ENCODE data around the gene PPBP. TPM values are rescaled to one million over a fixed set of nuclear protein-coding genes. Genes with fewer than 3 reads are reported as not detected.

Gene PPBP
- polyA plus RNA-seq, 1 of the 3 experiments (the other 2 are of a cell fraction) = not detected

DNA sequence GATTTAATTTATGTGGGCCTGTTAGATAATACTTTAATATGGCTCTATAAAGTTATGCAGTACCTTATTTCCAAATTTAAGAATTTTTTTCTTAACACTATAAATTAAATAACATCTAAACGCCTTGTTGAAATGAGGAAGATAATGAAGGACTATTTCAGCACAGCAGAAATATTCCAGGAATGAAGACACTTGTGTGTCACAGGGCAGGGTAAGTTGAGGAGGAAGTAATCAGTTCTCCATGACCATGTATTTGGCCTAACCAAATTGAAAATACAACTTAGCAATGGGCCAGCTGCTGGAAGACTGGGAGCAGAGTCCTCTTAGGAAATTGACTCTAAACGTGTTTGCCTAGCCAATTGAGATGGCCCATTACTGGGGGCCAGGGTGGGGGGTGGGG, 33.6 kb upstream of the PPBP start:
- H2AFZ ChIP-seq (ENCODE audit: low read depth) = no peak overlapping the region
- no peaks in the 10 kb centered on the region for H4K20me1 ChIP-seq (ENCODE audit: insufficient read depth)
- H3K9ac ChIP-seq = no peak overlapping the region
- no peaks in the 10 kb centered on the region for H3F3A ChIP-seq (replicated peaks; ENCODE audit: insufficient read depth)
- H3K4me1 ChIP-seq (ENCODE audit: control insufficient read depth in 1 of 2, insufficient read depth in 2 of 2, low read depth in 1 of 2, low read length in 1 of 2) = no peaks in the 10 kb centered on the region
- no peaks in the 10 kb centered on the region for H3K79me2 ChIP-seq (ENCODE audit: insufficient read depth)
- WGBS (ENCODE audit: low lambda C conversion rate) = 11% methylated on average over 2 of the region's 2 CpGs
- H3K4me2 ChIP-seq = no peak overlapping the region
- TF ChIP-seq FOXJ3 (CRISPR knock-in tag; IDR thresholded peaks at IDR 0.05) = no peak
- TF ChIP-seq, protein P1, sequence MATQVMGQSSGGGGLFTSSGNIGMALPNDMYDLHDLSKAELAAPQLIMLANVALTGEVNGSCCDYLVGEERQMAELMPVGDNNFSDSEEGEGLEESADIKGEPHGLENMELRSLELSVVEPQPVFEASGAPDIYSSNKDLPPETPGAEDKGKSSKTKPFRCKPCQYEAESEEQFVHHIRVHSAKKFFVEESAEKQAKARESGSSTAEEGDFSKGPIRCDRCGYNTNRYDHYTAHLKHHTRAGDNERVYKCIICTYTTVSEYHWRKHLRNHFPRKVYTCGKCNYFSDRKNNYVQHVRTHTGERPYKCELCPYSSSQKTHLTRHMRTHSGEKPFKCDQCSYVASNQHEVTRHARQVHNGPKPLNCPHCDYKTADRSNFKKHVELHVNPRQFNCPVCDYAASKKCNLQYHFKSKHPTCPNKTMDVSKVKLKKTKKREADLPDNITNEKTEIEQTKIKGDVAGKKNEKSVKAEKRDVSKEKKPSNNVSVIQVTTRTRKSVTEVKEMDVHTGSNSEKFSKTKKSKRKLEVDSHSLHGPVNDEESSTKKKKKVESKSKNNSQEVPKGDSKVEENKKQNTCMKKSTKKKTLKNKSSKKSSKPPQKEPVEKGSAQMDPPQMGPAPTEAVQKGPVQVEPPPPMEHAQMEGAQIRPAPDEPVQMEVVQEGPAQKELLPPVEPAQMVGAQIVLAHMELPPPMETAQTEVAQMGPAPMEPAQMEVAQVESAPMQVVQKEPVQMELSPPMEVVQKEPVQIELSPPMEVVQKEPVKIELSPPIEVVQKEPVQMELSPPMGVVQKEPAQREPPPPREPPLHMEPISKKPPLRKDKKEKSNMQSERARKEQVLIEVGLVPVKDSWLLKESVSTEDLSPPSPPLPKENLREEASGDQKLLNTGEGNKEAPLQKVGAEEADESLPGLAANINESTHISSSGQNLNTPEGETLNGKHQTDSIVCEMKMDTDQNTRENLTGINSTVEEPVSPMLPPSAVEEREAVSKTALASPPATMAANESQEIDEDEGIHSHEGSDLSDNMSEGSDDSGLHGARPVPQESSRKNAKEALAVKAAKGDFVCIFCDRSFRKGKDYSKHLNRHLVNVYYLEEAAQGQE (IDR thresholded peaks at IDR 0.05; ENCODE audit: low read depth, low read length) = no peak
- TF ChIP-seq EZH2phosphoT487 (IDR thresholded peaks at IDR 0.05; ENCODE audit: borderline replicate concordance, low read depth) = no peak
- TF ChIP-seq GABPA (IDR thresholded peaks at IDR 0.05; ENCODE audit: low read depth) = no peak
- no peak for TF ChIP-seq ELF1 (IDR thresholded peaks at IDR 0.05)
- TF ChIP-seq, protein P2, sequence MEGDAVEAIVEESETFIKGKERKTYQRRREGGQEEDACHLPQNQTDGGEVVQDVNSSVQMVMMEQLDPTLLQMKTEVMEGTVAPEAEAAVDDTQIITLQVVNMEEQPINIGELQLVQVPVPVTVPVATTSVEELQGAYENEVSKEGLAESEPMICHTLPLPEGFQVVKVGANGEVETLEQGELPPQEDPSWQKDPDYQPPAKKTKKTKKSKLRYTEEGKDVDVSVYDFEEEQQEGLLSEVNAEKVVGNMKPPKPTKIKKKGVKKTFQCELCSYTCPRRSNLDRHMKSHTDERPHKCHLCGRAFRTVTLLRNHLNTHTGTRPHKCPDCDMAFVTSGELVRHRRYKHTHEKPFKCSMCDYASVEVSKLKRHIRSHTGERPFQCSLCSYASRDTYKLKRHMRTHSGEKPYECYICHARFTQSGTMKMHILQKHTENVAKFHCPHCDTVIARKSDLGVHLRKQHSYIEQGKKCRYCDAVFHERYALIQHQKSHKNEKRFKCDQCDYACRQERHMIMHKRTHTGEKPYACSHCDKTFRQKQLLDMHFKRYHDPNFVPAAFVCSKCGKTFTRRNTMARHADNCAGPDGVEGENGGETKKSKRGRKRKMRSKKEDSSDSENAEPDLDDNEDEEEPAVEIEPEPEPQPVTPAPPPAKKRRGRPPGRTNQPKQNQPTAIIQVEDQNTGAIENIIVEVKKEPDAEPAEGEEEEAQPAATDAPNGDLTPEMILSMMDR (IDR thresholded peaks at IDR 0.05) = no peak
- TF ChIP-seq, protein P3, sequence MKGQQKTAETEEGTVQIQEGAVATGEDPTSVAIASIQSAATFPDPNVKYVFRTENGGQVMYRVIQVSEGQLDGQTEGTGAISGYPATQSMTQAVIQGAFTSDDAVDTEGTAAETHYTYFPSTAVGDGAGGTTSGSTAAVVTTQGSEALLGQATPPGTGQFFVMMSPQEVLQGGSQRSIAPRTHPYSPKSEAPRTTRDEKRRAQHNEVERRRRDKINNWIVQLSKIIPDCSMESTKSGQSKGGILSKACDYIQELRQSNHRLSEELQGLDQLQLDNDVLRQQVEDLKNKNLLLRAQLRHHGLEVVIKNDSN (IDR thresholded peaks at IDR 0.05; ENCODE audit: borderline replicate concordance, low read depth) = no peak
- TF ChIP-seq TCF12 (IDR thresholded peaks at IDR 0.05) = no peak
- TF ChIP-seq NFIC (IDR thresholded peaks at IDR 0.05; ENCODE audit: borderline replicate concordance) = no peak
- H3K9me3 ChIP-seq = no peaks in the 10 kb centered on the region
- CTCF ChIA-PET = interaction anchor here (1.3 kb wide), 1 partner anchor 9 kb away, joined by 3 read pairs; no protein-coding TSS in a partner anchor
- DNase-seq = no peak
- no peak overlapping the region for H3K4me3 ChIP-seq (ENCODE audit: low read depth in 2 of 2, low read length in 1 of 2)
- H3K9me2 ChIP-seq = no peaks in the 10 kb centered on the region
- POLR2A ChIA-PET = no interaction called here
- H3K27me3 ChIP-seq (ENCODE audit: insufficient read depth) = peaks cover 7% of the 10 kb centered on the region; the same call in 1 of the 2 replicates
- H3K27ac ChIP-seq (ENCODE audit: low read depth in 2 of 2, low read length in 1 of 2) = no peak overlapping the region
- no peaks in the 10 kb centered on the region for H3K36me3 ChIP-seq (replicated peaks in 1 of 2; ENCODE audit: control insufficient read depth in 1 of 2, insufficient read depth in 2 of 2, low read length in 1 of 2)

DNA sequence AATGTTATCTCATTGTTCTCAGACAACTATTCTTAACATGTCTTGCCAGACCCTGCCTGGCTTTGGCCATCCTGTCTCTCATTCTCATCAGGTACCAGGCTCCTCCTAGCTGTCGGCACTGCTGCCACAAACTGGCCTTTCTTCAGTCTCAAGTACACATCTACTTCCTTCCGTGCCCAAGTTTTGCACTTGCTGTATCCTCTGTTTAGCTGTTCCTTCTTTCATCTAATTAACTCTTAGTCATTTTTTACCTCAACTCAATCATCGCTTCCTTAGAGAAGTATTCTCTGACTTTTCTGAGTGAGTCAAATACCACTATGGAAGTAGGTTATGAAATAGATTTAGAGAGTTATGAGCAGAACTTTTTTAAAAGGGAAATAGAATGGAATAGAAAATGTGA, 30.8 kb upstream of the PPBP start:
- Histone ChIP-seq H3K9me2 (no peaks in the 10 kb centered on the region), H3K79me2 (ENCODE audit: insufficient read depth) (no peaks in the 10 kb centered on the region), H2AFZ (ENCODE audit: low read depth) (no peak overlapping the region), H3K9me3 (no peaks in the 10 kb centered on the region), H4K20me1 (ENCODE audit: insufficient read depth) (no peaks in the 10 kb centered on the region), H3K36me3 (replicated peaks in 1 of 2; ENCODE audit: control insufficient read depth in 1 of 2, insufficient read depth in 2 of 2, low read length in 1 of 2) (no peaks in the 10 kb centered on the region), H3K4me3 (ENCODE audit: low read depth in 2 of 2, low read length in 1 of 2) (no peak overlapping the region), H3K9ac (no peak overlapping the region), H3K4me2 (no peak overlapping the region), H3F3A (replicated peaks; ENCODE audit: insufficient read depth) (no peaks in the 10 kb centered on the region), H3K27ac (ENCODE audit: low read depth in 2 of 2, low read length in 1 of 2) (no peak overlapping the region), H3K27me3 (ENCODE audit: insufficient read depth) (peaks cover 7% of the 10 kb centered on the region; the same call in 1 of the 2 replicates), H3K4me1 (ENCODE audit: control insufficient read depth in 1 of 2, insufficient read depth in 2 of 2, low read depth in 1 of 2, low read length in 1 of 2) (no peaks in the 10 kb centered on the region)
- no peak for DNase-seq
- ChIA-PET CTCF (no interaction called here), POLR2A (no interaction called here)
- 23% methylated on average over 3 of the region's 3 CpGs for WGBS (ENCODE audit: low lambda C conversion rate)
- TF ChIP-seq, protein P3 (IDR thresholded peaks at IDR 0.05; ENCODE audit: borderline replicate concordance, low read depth) = no peak
- no peak for TF ChIP-seq RFX5 (IDR thresholded peaks at IDR 0.05; ENCODE audit: low read length)
- no peak for TF ChIP-seq MXI1 (IDR thresholded peaks at IDR 0.05; ENCODE audit: low read depth, low read length)
- TF ChIP-seq RCOR1 (IDR thresholded peaks at IDR 0.05; ENCODE audit: low read length) = no peak
- no peak for TF ChIP-seq GABPA (IDR thresholded peaks at IDR 0.05; ENCODE audit: low read depth)
- no peak for TF ChIP-seq GATA2 (CRISPR knock-in tag; IDR thresholded peaks at IDR 0.05)
- no peak for TF ChIP-seq MEF2A (IDR thresholded peaks at IDR 0.05; ENCODE audit: borderline replicate concordance, low read depth)
- TF ChIP-seq TCF12 (IDR thresholded peaks at IDR 0.05) = no peak
- TF ChIP-seq FOXJ3 (CRISPR knock-in tag; IDR thresholded peaks at IDR 0.05) = no peak
- no peak for TF ChIP-seq FOXM1 (IDR thresholded peaks at IDR 0.05; ENCODE audit: low read depth)
- TF ChIP-seq CHD2 (IDR thresholded peaks at IDR 0.05; ENCODE audit: low read length, partially characterized antibody) = no peak
- TF ChIP-seq, protein P4, sequence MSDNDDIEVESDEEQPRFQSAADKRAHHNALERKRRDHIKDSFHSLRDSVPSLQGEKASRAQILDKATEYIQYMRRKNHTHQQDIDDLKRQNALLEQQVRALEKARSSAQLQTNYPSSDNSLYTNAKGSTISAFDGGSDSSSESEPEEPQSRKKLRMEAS (IDR thresholded peaks at IDR 0.05; ENCODE audit: low read depth) = no peak
- no peak for TF ChIP-seq RAD21 (IDR thresholded peaks at IDR 0.05; ENCODE audit: low read length)
- TF ChIP-seq SIN3A (IDR thresholded peaks at IDR 0.05; ENCODE audit: borderline replicate concordance, low read depth, low read length) = no peak
- no peak for TF ChIP-seq YY1 (IDR thresholded peaks at IDR 0.05; ENCODE audit: low read depth)
